Hepatocyte (in vitro differentiated cells): ENCODE data around the gene COG6.

Experiments
- EZH2 ChIP-seq: fragments of 200-600 bp; sonication (generic); IDR thresholded peaks from 2 replicates; pipeline ENCODE4 v1.6.1; 2016; ENCODE audit warnings: antibody characterized with exemption, mild to moderate bottlenecking, borderline replicate concordance
- EZH2phosphoT487 ChIP-seq: fragments of 200-600 bp; sonication (generic); IDR thresholded peaks from one replicate; pipeline ENCODE4 v1.6.1; 2018; ENCODE audit warnings: antibody characterized with exemption, mild to moderate bottlenecking, low read depth, moderate library complexity; ENCODE audit not compliant: unreplicated experiment, severe bottlenecking

DNA sequence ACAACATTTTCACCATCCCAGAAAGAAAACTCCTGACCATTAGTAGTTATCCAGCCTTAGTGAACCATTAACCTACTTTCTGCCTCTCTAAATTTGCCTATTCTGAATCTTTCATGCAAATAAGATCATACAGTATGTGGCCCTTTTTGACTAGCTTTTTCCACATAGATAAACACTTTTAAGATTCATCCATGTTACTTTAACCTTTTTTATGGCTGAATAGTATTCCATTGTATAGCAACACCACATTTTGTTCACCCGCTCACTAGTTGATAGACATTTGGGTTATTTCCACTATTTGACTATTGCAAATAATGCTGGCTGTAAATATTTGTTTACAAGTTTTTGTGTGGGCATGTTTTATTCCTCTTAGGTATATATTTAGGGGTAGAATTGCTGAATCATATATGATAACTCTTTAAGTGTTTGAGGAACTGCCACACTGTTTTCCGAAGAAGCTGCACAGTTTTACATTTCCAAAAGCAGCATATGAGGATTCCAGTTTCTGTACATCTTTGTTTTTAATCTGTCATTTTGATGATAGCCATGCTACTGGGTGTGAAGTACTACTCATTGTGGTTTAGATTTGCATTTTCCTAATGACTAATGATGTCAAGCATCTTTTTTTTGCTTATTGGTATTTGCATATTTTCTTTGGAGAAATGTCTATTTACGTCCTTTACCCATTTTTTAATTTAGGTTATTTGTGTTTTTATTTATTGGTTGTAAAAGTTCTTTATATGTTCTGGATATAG is 17.1 kb downstream of the COG6 start:
- TF ChIP-seq EZH2: no peak
- no peak for TF ChIP-seq EZH2phosphoT487
